WERI-Rb-1 (cell line): ENCODE results near the gene THAP11.

Source experiments
- DNase-seq: peaks from one replicate; pipeline ENCODE4 v3.0.0-alpha.2; 2020
- H3K27ac ChIP-seq: fragments of 250-450 bp; sonication (Bioruptor Pico); 2 replicates; pipeline ENCODE4 v1.5.1; 2020; ENCODE audit warnings: mild to moderate bottlenecking, moderate library complexity
- H3K27me3 ChIP-seq: fragments of 250-450 bp; sonication (Bioruptor Pico); 2 replicates; pipeline ENCODE4 v1.5.1; 2021; ENCODE audit warnings: mild to moderate bottlenecking, low read depth, moderate library complexity; ENCODE audit not compliant: insufficient read depth, severe bottlenecking
- H3K36me3 ChIP-seq: fragments of 250-450 bp; sonication (Bioruptor Pico); 2 replicates; pipeline ENCODE4 v1.5.1; 2020; ENCODE audit warnings: mild to moderate bottlenecking, moderate library complexity
- H3K4me3 ChIP-seq: 2 replicates; pipeline ENCODE4 v1.5.1; 2011; ENCODE audit warnings: low read depth, mild to moderate bottlenecking, control low read depth, low read length
- H3K9me3 ChIP-seq: fragments of 250-450 bp; sonication (Bioruptor Pico); 2 replicates; pipeline ENCODE4 v1.5.1; 2021; ENCODE audit warnings: mild to moderate bottlenecking, moderate library complexity; ENCODE audit not compliant: severe bottlenecking
- CTCF ChIP-seq: IDR thresholded peaks from 2 replicates; pipeline ENCODE4 v1.5.1; 2011; ENCODE audit warnings: low read depth, mild to moderate bottlenecking, control low read depth, inconsistent platforms, low read length

The THAP11 gene

GRCh38 chr16:67855789-67856188 is 13.7 kb downstream of the THAP11 start:
- Histone ChIP-seq H3K27ac (no peak overlapping the region), H3K9me3 (no peaks in the 10 kb centered on the region), H3K36me3 (peaks cover 61% of the 10 kb centered on the region), H3K4me3 (no peak overlapping the region), H3K27me3 (no peaks in the 10 kb centered on the region)
- TF ChIP-seq CTCF, result no peak
- no peak for DNase-seq

GRCh38 chr16:67856927-67857546 is 14.9 kb downstream of the THAP11 start:
- TF ChIP-seq CTCF, result no peak
- Histone ChIP-seq H3K27ac (no peak overlapping the region), H3K36me3 (peaks cover 57% of the 10 kb centered on the region), H3K27me3 (no peaks in the 10 kb centered on the region), H3K9me3 (no peaks in the 10 kb centered on the region), H3K4me3 (no peak overlapping the region)
- DNase-seq, result no peak

- DNase-seq, result no peak
- Histone ChIP-seq H3K27ac (no peak overlapping the region), H3K4me3 (no peak overlapping the region), H3K9me3 (no peaks in the 10 kb centered on the region), H3K36me3 (peaks cover 53% of the 10 kb centered on the region), H3K27me3 (no peaks in the 10 kb centered on the region)
- no peak for TF ChIP-seq CTCF
Measured at GRCh38 chr16:67857547-67858233, 15.6 kb downstream of the THAP11 start.

GRCh38 chr16:67858500-67858899 is 16.4 kb downstream of the THAP11 start:
- Histone ChIP-seq H3K4me3 (no peak overlapping the region), H3K9me3 (no peaks in the 10 kb centered on the region), H3K27ac (no peak overlapping the region), H3K27me3 (no peaks in the 10 kb centered on the region), H3K36me3 (peaks cover 45% of the 10 kb centered on the region)
- DNase-seq, result no peak
- no peak for TF ChIP-seq CTCF

- H3K36me3 ChIP-seq, result peaks cover 47% of the 10 kb centered on the region
- TF ChIP-seq CTCF, result no peak
- no peaks in the 10 kb centered on the region for H3K9me3 ChIP-seq
- DNase-seq, result no peak
- no peak overlapping the region for H3K27ac ChIP-seq
- H3K4me3 ChIP-seq, result no peak overlapping the region
- H3K27me3 ChIP-seq, result no peaks in the 10 kb centered on the region
Measured at GRCh38 chr16:67860589-67861398, 18.7 kb downstream of the THAP11 start.
